Measurements from ENCODE around the gene TMEM185A.
"Not testable (repeated sequence)": the region's sequence is repeated elsewhere in the genome, so short reads cannot be mapped to it uniquely, and the experiment has no call there.

- TF ChIP-seq CTCF (IDR thresholded peaks at IDR 0.05; ENCODE audit: low read depth, low read length, missing input control); MAX (IDR thresholded peaks at IDR 0.05); REST (IDR thresholded peaks at IDR 0.05); GABPA (IDR thresholded peaks at IDR 0.05 in 1 of 2, conservative IDR thresholded peaks at IDR 0.05 in 1 of 2); FOXA1 (IDR thresholded peaks at IDR 0.05); TAF1 (conservative IDR thresholded peaks at IDR 0.05); YY1 (IDR thresholded peaks at IDR 0.05); JUND (IDR thresholded peaks at IDR 0.05); SP1 (IDR thresholded peaks at IDR 0.05); RAD21 (IDR thresholded peaks at IDR 0.05); RXRA (IDR thresholded peaks at IDR 0.05): not testable (repeated sequence)
Measured at GRCh38 chrX:149675088-149675487, 43.5 kb upstream of the TMEM185A start.

Measured in liver (tissue), 3 donors.